Measurements from ENCODE around the gene GALNTL6.

Gene GALNTL6

DNA sequence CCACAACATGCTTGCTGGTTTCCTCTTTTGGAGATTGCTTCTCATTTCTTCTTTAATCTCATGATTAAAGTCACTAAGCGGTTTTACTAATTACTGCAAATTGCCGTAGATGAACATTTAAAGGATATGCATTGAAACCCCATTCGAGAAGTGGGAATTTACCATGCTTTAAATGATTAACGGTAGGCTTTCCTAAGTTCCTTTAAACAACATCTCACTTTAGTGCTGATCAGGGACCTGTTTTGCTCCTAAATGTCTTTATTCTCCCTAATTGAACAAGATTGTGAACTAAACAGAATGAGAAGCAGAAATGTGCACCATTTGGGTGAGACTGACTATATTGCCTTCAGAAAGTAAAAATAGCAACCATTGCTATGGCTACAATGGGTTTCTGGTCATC is 430.3 kb downstream of the GALNTL6 start:
- TF ChIP-seq CTCF (IDR thresholded peaks at IDR 0.05; ENCODE audit: borderline replicate concordance, insufficient read depth, low read depth, low read length) = no peak
- H3K4me3 ChIP-seq (ENCODE audit: low read depth, low read length) = no peak overlapping the region

DNA sequence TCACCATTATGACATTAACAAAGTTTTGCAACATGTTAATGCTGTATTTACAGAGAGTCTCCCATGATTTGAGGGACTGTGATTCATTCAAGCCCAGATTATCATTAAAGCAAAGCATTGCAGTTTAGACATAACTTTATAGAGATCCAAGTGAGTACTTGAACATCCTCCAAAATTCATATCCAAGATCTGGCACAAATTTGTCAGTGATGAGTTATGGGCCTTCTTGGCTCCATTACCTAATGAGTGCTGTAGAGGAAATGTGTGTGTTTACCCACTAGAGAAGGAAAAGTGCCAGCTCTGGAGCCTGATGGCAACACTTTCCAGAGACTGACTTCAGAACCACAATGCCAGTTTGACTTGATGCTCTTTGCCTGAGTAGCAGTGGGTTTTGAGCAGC is 432.3 kb downstream of the GALNTL6 start:
- TF ChIP-seq CTCF (IDR thresholded peaks at IDR 0.05; ENCODE audit: borderline replicate concordance, insufficient read depth, low read depth, low read length) = no peak
- H3K4me3 ChIP-seq (ENCODE audit: low read depth, low read length) = no peak overlapping the region

GRCh38 chr4:172253409-172253808 is 440.2 kb downstream of the GALNTL6 start:
- H3K4me3 ChIP-seq (ENCODE audit: low read depth, low read length) = no peak overlapping the region
- TF ChIP-seq CTCF (IDR thresholded peaks at IDR 0.05; ENCODE audit: borderline replicate concordance, insufficient read depth, low read depth, low read length) = no peak

GRCh38 chr4:172256820-172257219 is 443.6 kb downstream of the GALNTL6 start:
- no peak for TF ChIP-seq CTCF (IDR thresholded peaks at IDR 0.05; ENCODE audit: borderline replicate concordance, insufficient read depth, low read depth, low read length)
- H3K4me3 ChIP-seq (ENCODE audit: low read depth, low read length) = no peak overlapping the region

- H3K4me3 ChIP-seq (ENCODE audit: low read depth, low read length) = no peak overlapping the region
- no peak for TF ChIP-seq CTCF (IDR thresholded peaks at IDR 0.05; ENCODE audit: borderline replicate concordance, insufficient read depth, low read depth, low read length)
These were observed 457.2 kb downstream of the GALNTL6 start for GRCh38 chr4:172270397-172270796.

GRCh38 chr4:172287117-172287516 is 473.9 kb downstream of the GALNTL6 start:
- TF ChIP-seq CTCF (IDR thresholded peaks at IDR 0.05; ENCODE audit: borderline replicate concordance, insufficient read depth, low read depth, low read length) = no peak

GRCh38 chr4:172305698-172306097 is 492.5 kb downstream of the GALNTL6 start:
- TF ChIP-seq CTCF (IDR thresholded peaks at IDR 0.05; ENCODE audit: borderline replicate concordance, insufficient read depth, low read depth, low read length) = no peak
- no peak overlapping the region for H3K4me3 ChIP-seq (ENCODE audit: low read depth, low read length)

More at GRCh38 chr4:172287117-172287516, 473.9 kb downstream of the GALNTL6 start:
- no peak overlapping the region for H3K4me3 ChIP-seq (ENCODE audit: low read depth, low read length)
